H1 (cell line): Measurements from ENCODE around the gene CKMT1A. TPM values are rescaled to one million over a fixed set of nuclear protein-coding genes. Genes with fewer than 3 reads are reported as not detected.

Experiments used
- CTCF ChIA-PET: fragments of 300-600 bp; sonication (Branson Sonifier 250); formaldehyde crosslinking; loops from one replicate; lab custom pipeline; 2021; ENCODE audit not compliant: partially characterized antibody; lab: Charles Lee
- POLR2A ChIA-PET: fragments of 300-600 bp; sonication (Branson Sonifier 250); formaldehyde crosslinking; loops from one replicate; lab custom pipeline; 2021; ENCODE audit warnings: inconsistent platforms; ENCODE audit not compliant: partially characterized antibody; lab: Charles Lee
- DNase-seq, 2 experiments: peaks; one replicate each; pipeline versions ENCODE4 v3.0.0 to v3.0.0-alpha.2; 2010 to 2022; ENCODE audit warnings: low spot score in 2 of 2, low read depth in 1 of 2, mixed read lengths in 1 of 2
- FAIRE-seq: peaks from 2 replicates; lab custom pipeline; 2011; peaks lifted over from hg19 to GRCh38; lab: Jason Lieb, UNC
- H2AFZ ChIP-seq: 2 replicates; pipeline ENCODE4 v1.8.1; 2012; ENCODE audit warnings: low read length, inconsistent platforms
- H2AK5ac ChIP-seq: 2 replicates; pipeline ENCODE4 v1.6.1; 2013; ENCODE audit warnings: low read depth, low read length
- H2BK120ac ChIP-seq: replicated peaks from 2 replicates; pipeline ENCODE3; 2013; ENCODE audit warnings: low read depth, low read length, inconsistent platforms
- H2BK12ac ChIP-seq: 2 replicates; pipeline ENCODE4 v1.6.1; 2013; ENCODE audit warnings: low read depth, low read length
- H2BK15ac ChIP-seq: 2 replicates; pipeline ENCODE4 v1.6.1; 2013; ENCODE audit warnings: low read length
- H2BK20ac ChIP-seq: 2 replicates; pipeline ENCODE4 v1.6.1; 2013; ENCODE audit warnings: low read length
- H2BK5ac ChIP-seq: 2 replicates; pipeline ENCODE4 v1.6.1; 2013; ENCODE audit warnings: low read depth, low read length
- H3K14ac ChIP-seq: 2 replicates; pipeline ENCODE4 v1.6.1; 2013; ENCODE audit warnings: inconsistent platforms; ENCODE audit not compliant: insufficient read length
- H3K18ac ChIP-seq: 2 replicates; pipeline ENCODE4 v1.6.1; 2013; ENCODE audit warnings: low read length; ENCODE audit errors: extremely low read depth
- H3K23ac ChIP-seq: 2 replicates; pipeline ENCODE4 v1.6.1; 2013; ENCODE audit warnings: inconsistent platforms; ENCODE audit not compliant: insufficient read length
- H3K23me2 ChIP-seq: 2 replicates; pipeline ENCODE4 v1.6.1; 2013; ENCODE audit warnings: low read depth, low read length
- H3K27ac ChIP-seq: 2 replicates; pipeline ENCODE4 v1.6.1; 2011; ENCODE audit warnings: low read depth, low read length, inconsistent platforms
- H3K27me3 ChIP-seq, 4 experiments: replicated peaks in 1 of 4; 1 replicate in 1 of 4; 2 replicates in 3 of 4; pipeline versions ENCODE4 v1.6.1 to v1.8.1; 2011 to 2013; ENCODE audit warnings: low read length in 3 of 4, mild to moderate bottlenecking in 3 of 4, inconsistent platforms in 2 of 4, mixed read lengths in 2 of 4, moderate library complexity in 1 of 4; ENCODE audit not compliant: control insufficient read depth in 3 of 4, insufficient read depth in 3 of 4; ENCODE audit errors: extremely low read depth in 1 of 4
- H3K36me3 ChIP-seq, 4 experiments: 2 replicates each; pipeline versions ENCODE4 v1.6.1 to v1.8.1; 2011 to 2013; ENCODE audit warnings: mild to moderate bottlenecking in 4 of 4, low read length in 3 of 4, moderate library complexity in 2 of 4, control low read depth in 1 of 4, inconsistent platforms in 1 of 4; ENCODE audit not compliant: insufficient read depth in 4 of 4, control insufficient read depth in 2 of 4
- H3K4ac ChIP-seq: replicated peaks from 2 replicates; pipeline ENCODE3; 2013; ENCODE audit warnings: low read length, low read depth, mixed read lengths, inconsistent platforms; ENCODE audit not compliant: insufficient read length
- H3K4me1 ChIP-seq, 4 experiments: replicated peaks in 1 of 4; 1 replicate in 1 of 4; 2 replicates in 3 of 4; pipeline versions ENCODE4 v1.6.1 to v1.8.1; 2011 to 2013; ENCODE audit warnings: low read length in 3 of 4, inconsistent platforms in 2 of 4, mixed read lengths in 1 of 4; ENCODE audit not compliant: insufficient read depth in 4 of 4, control insufficient read depth in 3 of 4
- H3K4me2 ChIP-seq, 2 experiments: 2 replicates each; pipeline versions ENCODE4 v1.6.1 to v1.8.1; 2011 to 2013; ENCODE audit warnings: low read depth in 2 of 2, low read length in 2 of 2, control low read depth in 1 of 2, inconsistent platforms in 1 of 2, mild to moderate bottlenecking in 1 of 2; ENCODE audit not compliant: insufficient read depth in 1 of 2
- H3K4me3 ChIP-seq, 4 experiments: fragments of 200-600, 300-600 bp in 1 of 4; sonication (generic), shearing (Covaris generic), sonication (Bioruptor Twin) in 1 of 4; 2 replicates each; pipeline versions ENCODE4 v1.5.1 to v1.8.1; 2011 to 2016; ENCODE audit warnings: low read length in 4 of 4, low read depth in 3 of 4, control low read depth in 2 of 4, inconsistent platforms in 2 of 4, mild to moderate bottlenecking in 2 of 4, mixed read lengths in 1 of 4, moderate library complexity in 1 of 4; ENCODE audit not compliant: insufficient read depth in 2 of 4; ENCODE audit errors: extremely low read depth in 1 of 4
- H3K56ac ChIP-seq: replicated peaks from 2 replicates; pipeline ENCODE3; 2013; ENCODE audit warnings: low read depth, mild to moderate bottlenecking, mixed read lengths, low read length, inconsistent platforms; ENCODE audit not compliant: insufficient read length
- H3K79me1 ChIP-seq: 2 replicates; pipeline ENCODE4 v1.6.1; 2013; ENCODE audit warnings: low read depth, low read length, control low read depth
- H3K79me2 ChIP-seq, 2 experiments: 2 replicates each; pipeline versions ENCODE4 v1.6.1 to v1.8.1; 2012 to 2013; ENCODE audit warnings: low read length in 2 of 2, mild to moderate bottlenecking in 2 of 2, inconsistent platforms in 1 of 2; ENCODE audit not compliant: insufficient read depth in 2 of 2, control insufficient read depth in 1 of 2
- H3K9ac ChIP-seq, 4 experiments: replicated peaks in 1 of 4; 1 replicate in 1 of 4; 2 replicates in 3 of 4; pipeline versions ENCODE4 v1.6.1 to v1.8.1; 2011 to 2013; ENCODE audit warnings: low read depth in 3 of 4, low read length in 3 of 4, control low read depth in 2 of 4, mild to moderate bottlenecking in 2 of 4, moderate library complexity in 2 of 4, inconsistent platforms in 1 of 4; ENCODE audit errors: extremely low read depth in 1 of 4
- H3K9me3 ChIP-seq, 2 experiments: 2 replicates each; pipeline versions ENCODE4 v1.6.1 to v1.8.1; 2012 to 2013; ENCODE audit warnings: mild to moderate bottlenecking in 2 of 2, moderate library complexity in 2 of 2, control low read depth in 1 of 2, inconsistent platforms in 1 of 2, low read depth in 1 of 2, low read length in 1 of 2, mixed read lengths in 1 of 2; ENCODE audit not compliant: insufficient read depth in 2 of 2
- H4K20me1 ChIP-seq, 2 experiments: replicated peaks in 1 of 2; 2 replicates each; pipeline versions ENCODE3 to v1.8.1; 2011 to 2013; ENCODE audit warnings: inconsistent platforms in 2 of 2, low read length in 2 of 2, mild to moderate bottlenecking in 1 of 2; ENCODE audit not compliant: insufficient read depth in 2 of 2, control insufficient read depth in 1 of 2
- H4K5ac ChIP-seq: 2 replicates; pipeline ENCODE4 v1.6.1; 2013; ENCODE audit warnings: low read length, low read depth, mixed read lengths, inconsistent platforms; ENCODE audit not compliant: insufficient read length
- H4K8ac ChIP-seq: 2 replicates; pipeline ENCODE4 v1.8.0; 2013; ENCODE audit warnings: mild to moderate bottlenecking, moderate library complexity, low read length, inconsistent platforms; ENCODE audit not compliant: insufficient read depth; ENCODE audit errors: extremely low read depth
- H4K91ac ChIP-seq: replicated peaks from 2 replicates; pipeline ENCODE3; 2013; ENCODE audit warnings: low read length, mixed read lengths, inconsistent platforms; ENCODE audit not compliant: insufficient read length
- CBX5 ChIP-seq: fragments of 300-800, 300-1000 bp; sonication (generic); IDR thresholded peaks from 2 replicates; pipeline ENCODE4 v1.7.1; 2016; ENCODE audit warnings: antibody characterized with exemption, low read length, low read depth
- CHD1 ChIP-seq: IDR thresholded peaks from 2 replicates; pipeline ENCODE4 v1.6.1; 2012; ENCODE audit warnings: low read depth, low read length, improper control_type of control experiment
- KDM4A ChIP-seq: IDR thresholded peaks from one replicate; pipeline ENCODE4 v1.7.1; 2012; ENCODE audit warnings: low read depth, mild to moderate bottlenecking, moderate library complexity, low read length, inconsistent platforms; ENCODE audit not compliant: severe bottlenecking
- SIN3A ChIP-seq, 2 experiments: IDR thresholded peaks in 1 of 2; conservative IDR thresholded peaks in 1 of 2; 2 replicates each; pipeline ENCODE4 v1.6.1; 2011 to 2012; ENCODE audit warnings: low read length in 2 of 2, improper control_type of control experiment in 1 of 2, low read depth in 1 of 2, mild to moderate bottlenecking in 1 of 2
- SP2 ChIP-seq: IDR thresholded peaks from 2 replicates; pipeline ENCODE4 v1.6.1; 2012; ENCODE audit warnings: mild to moderate bottlenecking, low read length, inconsistent platforms
- WGBS, 2 experiments: shearing (Covaris generic) in 1 of 2; methylation state at CpG; one replicate each; pipeline versions ENCODE4 v1.1.6 to v1.1.7; 2013 to 2015; ENCODE audit warnings: low lambda C conversion rate in 2 of 2, mixed read lengths in 2 of 2, inconsistent platforms in 1 of 2, low coverage in 1 of 2, missing lambda C conversion rate in 1 of 2; ENCODE audit not compliant: insufficient replicate concordance in 2 of 2, insufficient coverage in 1 of 2, insufficient read length in 1 of 2; ENCODE audit errors: extremely low coverage in 1 of 2, missing lambda C conversion rate in 1 of 2; 5-methylcytosine and 5-hydroxymethylcytosine counted together
- polyA plus RNA-seq, 7 experiments: library from polyadenylated mRNA; depleted of rRNA in 3 of 7; stranded (reverse) in 5 of 7; unstranded in 2 of 7; fragments of >200 nt in 5 of 7; fragments of 200-250 nt in 2 of 7; gene quantifications; 1 replicate in 5 of 7; 2 replicates in 1 of 7; 4 replicates in 1 of 7; pipeline versions ENCODE4 v1.2.1 to v1.2.3, GENCODE V29; 2011 to 2013; ENCODE audit warnings: missing spikeins in 2 of 7, mixed read lengths in 2 of 7
- total RNA-seq: library from RNA; stranded (reverse); fragmentation: NEBNext Ultra II Directional; extraction: Animal tissue kit (Norgen Biotek cat#: 25700); gene quantifications from 2 replicates; pipeline ENCODE4 v1.2.1, GENCODE V29; 2021

The CKMT1A gene
- total and polyA plus RNA-seq, 2 of the 8 experiments (the other 6 are each of a cell fraction or from before 2014, with no cell fraction given) = 35.0 to 38.9 TPM

- ChIA-PET CTCF (no interaction called here), POLR2A (interaction anchor here (0.6 kb wide), 1 partner anchor 8 kb away, joined by 3 read pairs; no protein-coding TSS in a partner anchor)
- Histone ChIP-seq H3K4me1 (no peaks in the 10 kb centered on the region), H2AK5ac (no peak within 1 kb of the TSS), H3K23ac (no peak within 1 kb of the TSS), H3K14ac (no peak within 1 kb of the TSS), H2BK12ac (no peak within 1 kb of the TSS), H4K5ac (no peak within 1 kb of the TSS), H4K8ac (no peak within 1 kb of the TSS), H2AFZ (no peak within 1 kb of the TSS), H3K4me2 (no peak within 1 kb of the TSS), H4K20me1 (no peaks in the 10 kb centered on the region), H2BK120ac (no peak within 1 kb of the TSS), H3K4ac (no peak within 1 kb of the TSS), H3K79me2 (no peaks in the 10 kb centered on the region), H3K9me3 (peaks cover 5 to 19% of the 10 kb centered on the region in 2 experiments), H2BK15ac (no peak within 1 kb of the TSS), H3K27me3 (no peaks in the 10 kb centered on the region), H3K36me3 (peaks cover 0 to 14% (median 2%) of the 10 kb centered on the region in 4 experiments; a peak in 2 of 8 replicates), H3K79me1 (no peaks in the 10 kb centered on the region), H3K9ac (no peak within 1 kb of the TSS), H3K23me2 (no peaks in the 10 kb centered on the region), H3K4me3 (no peak within 1 kb of the TSS), H3K27ac (no peak within 1 kb of the TSS), H4K91ac (no peak within 1 kb of the TSS), H3K18ac (no peak within 1 kb of the TSS), H3K56ac (no peak within 1 kb of the TSS), H2BK20ac (no peak within 1 kb of the TSS), H2BK5ac (no peak within 1 kb of the TSS)
- WGBS, 2 experiments = 98% methylated on average over 26 of the region's 85 CpGs; no CpG with 5 or more reads in 1 of the 2 experiments
- DNase-seq (no peak), FAIRE-seq (no peak)
- TF ChIP-seq SIN3A (conservative IDR thresholded peaks at IDR 0.05 in 1 of 2, IDR thresholded peaks at IDR 0.05 in 1 of 2; ENCODE audit: low read depth in 1 of 2, low read length in 2 of 2) (no peak), KDM4A (no peak), CHD1 (no peak), SP2 (no peak), CBX5 (no peak)
These were observed 44.8 kb upstream of the CKMT1A start, which contains the start of gene CATSPER2 for GRCh38 chr15:43648649-43649429. Gene CATSPER2, minus strand, starts transcription at chr15:43648844. Its CDS starts 783 bp downstream, at chr15:43648061.
